HepG2 (cell line): ENCODE data around the gene FGD5. TPM values are rescaled to one million over a fixed set of nuclear protein-coding genes. Genes with fewer than 3 reads are reported as not detected.

ENCODE experiments used
- AGO2 ChIP-seq: fragments of 200-400 bp; formaldehyde crosslinking; optimal IDR thresholded peaks from 2 replicates; pipeline ENCODE3; 2017; ENCODE audit warnings: mild to moderate bottlenecking, low read depth, low read length, moderate library complexity
- E2F1 ChIP-seq: sonication (generic); formaldehyde crosslinking; IDR thresholded peaks from 2 replicates; pipeline ENCODE4 v1.5.0; 2020; ENCODE audit warnings: missing genetic modification reagents
- ETV6 ChIP-seq: sonication (generic); formaldehyde crosslinking; conservative IDR thresholded peaks from 2 replicates; pipeline ENCODE4 v1.4.0; 2020; ENCODE audit warnings: missing genetic modification reagents
- HNF4A ChIP-seq: sonication (generic); formaldehyde crosslinking; IDR thresholded peaks from 2 replicates; pipeline ENCODE4 v1.4.0; 2020; ENCODE audit warnings: missing genetic modification reagents
- HNF4G ChIP-seq, 2 experiments: sonication (generic) in 1 of 2; formaldehyde crosslinking in 1 of 2; IDR thresholded peaks; 2 replicates each; pipeline versions ENCODE4 v1.4.0 to v1.6.1; 2011 to 2020; ENCODE audit warnings: borderline replicate concordance in 2 of 2, low read depth in 2 of 2, mild to moderate bottlenecking in 2 of 2, low read length in 1 of 2, missing genetic modification reagents in 1 of 2, moderate library complexity in 1 of 2
- HNRNPUL1 ChIP-seq: fragments of 200-400 bp; formaldehyde crosslinking; IDR thresholded peaks from 2 replicates; pipeline ENCODE4 v1.6.1; 2017; ENCODE audit warnings: low read depth, mild to moderate bottlenecking, low read length, moderate library complexity
- HOXA3 ChIP-seq: sonication (generic); formaldehyde crosslinking; IDR thresholded peaks from 2 replicates; pipeline ENCODE4 v1.5.0; 2020; ENCODE audit warnings: missing genetic modification reagents
- JUN ChIP-seq: sonication (generic); formaldehyde crosslinking; IDR thresholded peaks from 2 replicates; pipeline ENCODE4 v1.4.0; 2020; ENCODE audit warnings: mild to moderate bottlenecking, missing genetic modification reagents
- MBD4 ChIP-seq: IDR thresholded peaks from 2 replicates; pipeline ENCODE4 v1.6.1; 2012; ENCODE audit warnings: low read length, inconsistent platforms, borderline replicate concordance
- MTA3 ChIP-seq: sonication (generic); formaldehyde crosslinking; IDR thresholded peaks from 2 replicates; pipeline ENCODE4 v1.4.0; 2020; ENCODE audit warnings: missing genetic modification reagents
- PRMT3 ChIP-seq: sonication (generic); formaldehyde crosslinking; IDR thresholded peaks from 2 replicates; pipeline ENCODE4 v1.8.1; 2022; ENCODE audit warnings: low read depth, mild to moderate bottlenecking, moderate library complexity, missing genetic modification reagents, borderline replicate concordance
- RFX1 ChIP-seq: fragments of 450-650 bp; IDR thresholded peaks from 2 replicates; pipeline ENCODE4 v1.6.1; 2017
- SMARCE1 ChIP-seq: fragments of 450-650 bp; IDR thresholded peaks from 2 replicates; pipeline ENCODE4 v1.6.1; 2017; ENCODE audit warnings: borderline replicate concordance
- SMYD3 ChIP-seq: sonication (generic); formaldehyde crosslinking; IDR thresholded peaks from 2 replicates; pipeline ENCODE4 v1.8.1; 2023; ENCODE audit warnings: mild to moderate bottlenecking, missing genetic modification reagents
- TCF12 ChIP-seq, 2 experiments: fragments of 450-650 bp in 1 of 2; sonication (generic) in 1 of 2; formaldehyde crosslinking in 1 of 2; IDR thresholded peaks; 2 replicates each; pipeline versions ENCODE4 v1.6.1 to v1.8.0; 2017 to 2022; ENCODE audit warnings: antibody characterized with exemption in 1 of 2, mild to moderate bottlenecking in 1 of 2, missing genetic modification reagents in 1 of 2, moderate library complexity in 1 of 2
- XRCC5 ChIP-seq: fragments of 200-400 bp; formaldehyde crosslinking; optimal IDR thresholded peaks from 2 replicates; pipeline ENCODE3; 2017; ENCODE audit warnings: mild to moderate bottlenecking, low read length
- YY1 ChIP-seq: IDR thresholded peaks from 2 replicates; pipeline ENCODE4 v1.6.1; 2011; ENCODE audit warnings: low read length, low read depth, moderate library complexity, mild to moderate bottlenecking; ENCODE audit not compliant: insufficient read depth, insufficient replicate concordance
- ZBTB21 ChIP-seq: sonication (generic); formaldehyde crosslinking; IDR thresholded peaks from 2 replicates; pipeline ENCODE4 v1.4.0; 2020; ENCODE audit warnings: missing genetic modification reagents
- ZC3H13 ChIP-seq: sonication (generic); formaldehyde crosslinking; IDR thresholded peaks from 2 replicates; pipeline ENCODE4 v1.8.1; 2023; ENCODE audit warnings: mild to moderate bottlenecking, missing genetic modification reagents, moderate library complexity
- ZNF513 ChIP-seq: sonication (generic); formaldehyde crosslinking; conservative IDR thresholded peaks from 2 replicates; pipeline ENCODE4 v1.5.0; 2020; ENCODE audit warnings: missing genetic modification reagents
- ZNF546 ChIP-seq: sonication (generic); formaldehyde crosslinking; conservative IDR thresholded peaks from 2 replicates; pipeline ENCODE4 v1.8.1; 2023; ENCODE audit warnings: mild to moderate bottlenecking, missing genetic modification reagents
- ZNF589 ChIP-seq: sonication (generic); formaldehyde crosslinking; conservative IDR thresholded peaks from 2 replicates; pipeline ENCODE4 v1.8.0; 2022; ENCODE audit warnings: mild to moderate bottlenecking, moderate library complexity, missing genetic modification reagents
- ZNF670 ChIP-seq: sonication (generic); formaldehyde crosslinking; IDR thresholded peaks from 2 replicates; pipeline ENCODE4 v1.8.0; 2022; ENCODE audit warnings: mild to moderate bottlenecking, missing genetic modification reagents, borderline replicate concordance
- ZNF7 ChIP-seq: IDR thresholded peaks from 2 replicates; pipeline ENCODE4 v1.6.1; 2016; ENCODE audit warnings: missing biosample characterization, missing genetic modification reagents
- ZNF761 ChIP-seq: sonication (generic); formaldehyde crosslinking; conservative IDR thresholded peaks from 2 replicates; pipeline ENCODE4 v1.4.0; 2020; ENCODE audit warnings: mild to moderate bottlenecking, missing genetic modification reagents
- polyA plus RNA-seq, 8 experiments: library from polyadenylated mRNA; depleted of rRNA in 3 of 8; stranded (reverse) in 7 of 8; unstranded in 1 of 8; fragments of >200 nt; fragmentation: Illumina TruSeq in 4 of 8; extraction: Trizol in 4 of 8; gene quantifications; 2 replicates each; pipeline versions ENCODE4 v1.2.1 to v1.2.3, GENCODE V29; 2011 to 2016; ENCODE audit warnings: low read depth in 4 of 8, missing spikeins in 1 of 8, mixed read lengths in 1 of 8; ENCODE audit not compliant: insufficient read depth in 1 of 8
- total RNA-seq, 5 experiments: library from RNA; depleted of rRNA; stranded (reverse); fragments of >200 nt; fragmentation: Illumina TruSeq; extraction: Trizol; gene quantifications; 2 replicates each; pipeline ENCODE4 v1.2.3, GENCODE V29; 2016; ENCODE audit warnings: low read depth in 1 of 5
- TF ChIP-seq, protein P1 (sequence below): sonication (generic); formaldehyde crosslinking; IDR thresholded peaks from 2 replicates; pipeline ENCODE4 v1.4.0; 2020; ENCODE audit warnings: missing genetic modification reagents; ENCODE audit errors: not compliant biosample characterization
- TF ChIP-seq, protein P2 (sequence below): sonication (generic); formaldehyde crosslinking; IDR thresholded peaks from 2 replicates; pipeline ENCODE4 v1.5.0; 2020; ENCODE audit warnings: missing genetic modification reagents

FGD5 gene
- total and polyA plus RNA-seq, 2 of the 13 experiments (the other 11 are each of a cell fraction or from before 2014, with no cell fraction given), result 0.17 TPM; not detected in 1

DNA sequence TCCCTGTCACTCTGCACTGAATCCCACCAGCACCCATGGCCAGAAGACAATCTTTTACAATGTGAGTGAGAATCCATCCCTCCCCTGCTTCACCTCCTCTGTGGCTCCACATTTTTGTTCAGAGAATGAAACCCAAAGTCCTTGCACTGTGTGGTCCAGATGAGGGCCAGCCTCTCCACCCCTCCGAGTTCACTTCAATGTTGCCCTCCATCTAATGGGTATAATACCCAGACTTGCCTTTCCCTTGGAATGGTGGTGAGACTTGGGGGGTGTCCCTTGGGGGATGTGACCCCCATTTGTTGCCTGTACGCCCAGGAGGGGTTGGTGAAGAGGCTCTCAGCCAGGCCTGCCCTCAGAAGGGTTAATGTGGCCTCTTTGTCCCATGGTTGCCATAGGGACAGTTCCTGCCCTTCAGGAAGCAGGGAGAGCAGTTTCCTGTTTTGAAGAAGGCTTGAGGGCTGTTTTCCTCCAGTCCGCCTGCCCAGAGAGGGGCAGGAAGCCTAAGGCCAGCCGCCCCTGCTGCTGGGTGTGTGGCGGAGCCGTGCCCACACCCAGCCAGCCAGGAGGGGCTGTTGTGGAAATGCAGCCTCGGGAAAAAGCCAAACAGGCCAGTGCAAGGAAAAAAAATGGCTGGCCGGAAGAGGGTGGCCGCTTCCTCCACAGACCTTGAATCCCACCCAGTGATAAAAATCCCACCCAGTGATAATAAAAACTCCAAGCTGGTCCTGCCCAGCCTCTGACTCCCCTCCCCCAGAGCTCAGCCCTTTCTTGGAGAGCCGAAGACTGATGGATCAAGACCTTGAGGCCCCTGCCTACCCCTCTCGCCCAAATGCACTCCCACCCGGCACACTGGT lies 14.6 kb upstream of the FGD5 start (continued):
- no peak for TF ChIP-seq HNRNPUL1
- TF ChIP-seq MTA3, result no peak
- peak; percentile 58; the same call in 1 of the 2 replicates for TF ChIP-seq HNF4A
- TF ChIP-seq E2F1 (CRISPR knock-in tag), result no peak
- TF ChIP-seq ZNF761 (CRISPR knock-in tag), result no peak
- TF ChIP-seq MBD4, result no peak
- TF ChIP-seq, protein P1, sequence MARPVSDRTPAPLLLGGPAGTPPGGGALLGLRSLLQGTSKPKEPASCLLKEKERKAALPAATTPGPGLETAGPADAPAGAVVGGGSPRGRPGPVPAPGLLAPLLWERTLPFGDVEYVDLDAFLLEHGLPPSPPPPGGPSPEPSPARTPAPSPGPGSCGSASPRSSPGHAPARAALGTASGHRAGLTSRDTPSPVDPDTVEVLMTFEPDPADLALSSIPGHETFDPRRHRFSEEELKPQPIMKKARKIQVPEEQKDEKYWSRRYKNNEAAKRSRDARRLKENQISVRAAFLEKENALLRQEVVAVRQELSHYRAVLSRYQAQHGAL (CRISPR knock-in tag), result no peak
- no peak for TF ChIP-seq ZNF7 (CRISPR knock-in tag)
- TF ChIP-seq, protein P2, sequence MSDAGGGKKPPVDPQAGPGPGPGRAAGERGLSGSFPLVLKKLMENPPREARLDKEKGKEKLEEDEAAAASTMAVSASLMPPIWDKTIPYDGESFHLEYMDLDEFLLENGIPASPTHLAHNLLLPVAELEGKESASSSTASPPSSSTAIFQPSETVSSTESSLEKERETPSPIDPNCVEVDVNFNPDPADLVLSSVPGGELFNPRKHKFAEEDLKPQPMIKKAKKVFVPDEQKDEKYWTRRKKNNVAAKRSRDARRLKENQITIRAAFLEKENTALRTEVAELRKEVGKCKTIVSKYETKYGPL (CRISPR knock-in tag), result no peak
- no peak for TF ChIP-seq SMARCE1
- TF ChIP-seq ZNF589, result no peak
- peak; percentile 36 for TF ChIP-seq YY1
- no peak for TF ChIP-seq AGO2
- TF ChIP-seq ZNF513 (CRISPR knock-in tag), result no peak
- TF ChIP-seq SMYD3 (CRISPR knock-in tag), result no peak
- 0 out of 2 replicates have a peak, but pooled peaks have one; percentile 9 for TF ChIP-seq JUN (CRISPR knock-in tag)
- TF ChIP-seq RFX1, result peak; percentile 69
- 0 out of 2 replicates have a peak, but pooled peaks have one; percentile 69 for TF ChIP-seq ETV6
- no peak for TF ChIP-seq ZNF546
- no peak for TF ChIP-seq HOXA3
- no peak for TF ChIP-seq HNF4G (IDR thresholded peaks at IDR 0.05; ENCODE audit: borderline replicate concordance, low read depth, low read length)
- no peak for TF ChIP-seq HNF4G (CRISPR knock-in tag; IDR thresholded peaks at IDR 0.05; ENCODE audit: borderline replicate concordance, low read depth)
- no peak for TF ChIP-seq ZC3H13 (CRISPR knock-in tag)
- no peak for TF ChIP-seq TCF12 (IDR thresholded peaks at IDR 0.05)
- no peak for TF ChIP-seq TCF12 (CRISPR knock-in tag; IDR thresholded peaks at IDR 0.05)
- no peak for TF ChIP-seq ZNF670 (CRISPR knock-in tag)
- TF ChIP-seq XRCC5, result no peak
- TF ChIP-seq ZBTB21 (CRISPR knock-in tag), result no peak
- no peak for TF ChIP-seq PRMT3 (CRISPR knock-in tag)
